CD4-positive, alpha-beta T cell treated with Interleukin-15 for 4 hours (primary cell): ENCODE measurements around the gene DVL1.

Experiments used
- DNase-seq: peaks from one replicate; pipeline ENCODE4 v3.0.0-alpha.2; 2020; ENCODE audit warnings: low spot score

Gene DVL1

DNA sequence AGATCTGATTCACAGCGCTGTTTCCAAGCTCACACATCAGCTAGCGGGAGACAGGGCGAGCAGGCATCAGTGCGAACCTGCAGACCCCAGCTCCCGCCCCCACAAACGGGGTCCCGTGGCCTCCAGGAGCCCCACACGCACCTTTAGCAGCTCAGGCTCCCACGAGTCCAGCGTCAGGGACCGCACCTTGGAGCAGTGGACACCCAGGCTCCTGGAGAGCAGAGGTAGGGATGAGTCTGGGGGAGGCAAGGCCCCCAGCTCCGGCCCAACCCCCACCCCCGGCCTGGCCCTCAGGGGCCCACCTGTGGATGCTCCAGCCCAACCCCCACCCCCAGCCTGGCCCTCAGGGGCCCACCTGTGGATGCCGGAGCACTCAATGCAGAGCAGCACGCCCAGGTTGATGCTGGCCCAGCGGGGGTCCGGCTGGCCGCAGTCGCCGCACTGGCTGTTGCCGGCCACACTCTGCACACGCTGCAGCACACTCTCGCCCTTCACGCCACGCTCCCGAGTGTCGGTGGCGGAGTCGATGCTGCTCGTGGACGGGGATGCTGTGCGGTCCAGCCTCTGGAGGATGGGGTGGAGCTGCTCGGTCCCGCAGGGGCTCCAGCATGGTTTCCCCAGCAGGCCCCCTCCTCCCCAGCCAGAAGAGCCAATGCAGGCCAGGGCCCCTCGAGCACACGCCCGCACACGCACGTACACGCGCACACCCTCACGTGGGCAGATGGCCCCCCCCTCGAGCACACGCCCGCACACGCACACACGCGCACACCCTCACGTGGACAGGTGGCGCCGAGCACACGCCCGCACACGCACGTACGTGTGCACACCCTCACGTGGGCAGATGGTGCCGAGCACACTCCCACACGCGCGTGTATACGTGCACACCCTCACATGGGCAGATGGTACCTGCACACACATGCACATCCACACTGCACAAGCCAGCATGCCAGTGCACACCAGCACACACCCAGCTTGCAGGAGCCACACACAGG is 52.9 kb downstream of the DVL1 start:
- no peak for DNase-seq

DNA sequence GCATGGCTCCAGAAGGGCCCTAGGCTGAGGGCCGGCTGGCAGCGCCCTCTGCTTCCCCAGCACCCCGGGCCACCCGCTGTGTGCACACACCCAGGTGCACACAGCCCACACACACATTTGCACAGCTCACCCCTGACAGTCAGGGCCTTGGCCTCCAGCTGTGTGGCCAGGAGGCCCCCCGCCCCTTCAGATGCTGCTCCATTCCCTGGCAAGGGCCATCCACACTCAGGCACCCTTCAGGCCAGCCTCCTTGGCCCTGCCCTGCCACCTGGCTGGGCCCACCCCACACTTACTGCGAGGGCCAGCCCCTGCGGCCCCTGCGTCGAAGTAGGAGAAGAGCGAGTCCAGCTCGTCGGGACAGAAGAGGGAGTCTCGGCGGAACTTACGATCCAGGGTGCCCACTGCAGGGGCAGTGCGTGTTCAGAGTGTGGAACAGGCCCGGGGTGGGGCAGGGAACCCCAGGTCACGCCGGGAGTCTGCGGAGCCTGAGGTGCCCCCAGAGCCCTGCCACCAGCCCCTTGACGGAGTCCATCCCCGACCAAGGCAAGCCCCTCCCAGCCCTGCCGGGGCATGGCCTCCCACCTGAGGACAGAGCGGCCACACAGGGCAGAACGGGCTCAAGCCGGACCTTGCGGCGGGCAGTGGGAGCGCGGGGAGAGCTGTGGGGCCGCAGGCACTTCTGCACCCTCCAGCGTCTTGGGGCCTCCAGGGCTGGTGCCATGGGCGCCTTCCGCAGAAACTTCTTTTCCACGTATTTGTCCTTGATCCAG is 53.9 kb downstream of the DVL1 start:
- no peak for DNase-seq

DNA sequence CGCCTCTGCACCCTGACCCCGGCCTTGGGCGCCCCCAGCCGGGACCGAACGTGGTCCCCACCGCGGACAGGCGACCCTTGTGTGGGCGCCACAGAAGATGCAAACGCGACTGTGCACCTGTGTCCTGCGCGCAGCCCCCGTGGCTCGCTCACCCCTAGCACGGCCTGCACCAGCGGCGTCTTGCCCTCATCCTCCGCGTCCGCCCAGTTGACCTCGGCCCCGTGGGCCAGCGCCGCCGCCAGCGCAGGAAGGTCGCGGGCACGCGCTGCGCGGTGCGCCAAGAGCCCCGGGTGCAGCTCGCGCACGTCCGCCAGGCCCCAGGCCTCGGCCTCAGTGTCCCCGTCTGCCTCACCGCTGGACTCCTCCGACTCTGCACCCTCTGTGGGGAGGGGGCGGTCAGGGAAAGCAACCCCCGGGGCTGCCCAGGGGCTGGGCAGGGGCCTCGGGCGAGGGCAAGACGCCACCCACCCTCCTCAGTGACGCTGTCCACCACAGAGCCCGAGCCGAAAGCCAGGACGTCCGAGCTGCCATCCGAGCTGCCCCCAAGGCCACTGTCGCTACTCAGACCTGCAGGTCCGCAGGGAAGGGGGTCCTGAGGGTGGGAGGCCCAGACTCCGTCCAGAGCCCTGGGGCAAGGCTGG is 54.8 kb downstream of the DVL1 start:
- no peak for DNase-seq

DNA sequence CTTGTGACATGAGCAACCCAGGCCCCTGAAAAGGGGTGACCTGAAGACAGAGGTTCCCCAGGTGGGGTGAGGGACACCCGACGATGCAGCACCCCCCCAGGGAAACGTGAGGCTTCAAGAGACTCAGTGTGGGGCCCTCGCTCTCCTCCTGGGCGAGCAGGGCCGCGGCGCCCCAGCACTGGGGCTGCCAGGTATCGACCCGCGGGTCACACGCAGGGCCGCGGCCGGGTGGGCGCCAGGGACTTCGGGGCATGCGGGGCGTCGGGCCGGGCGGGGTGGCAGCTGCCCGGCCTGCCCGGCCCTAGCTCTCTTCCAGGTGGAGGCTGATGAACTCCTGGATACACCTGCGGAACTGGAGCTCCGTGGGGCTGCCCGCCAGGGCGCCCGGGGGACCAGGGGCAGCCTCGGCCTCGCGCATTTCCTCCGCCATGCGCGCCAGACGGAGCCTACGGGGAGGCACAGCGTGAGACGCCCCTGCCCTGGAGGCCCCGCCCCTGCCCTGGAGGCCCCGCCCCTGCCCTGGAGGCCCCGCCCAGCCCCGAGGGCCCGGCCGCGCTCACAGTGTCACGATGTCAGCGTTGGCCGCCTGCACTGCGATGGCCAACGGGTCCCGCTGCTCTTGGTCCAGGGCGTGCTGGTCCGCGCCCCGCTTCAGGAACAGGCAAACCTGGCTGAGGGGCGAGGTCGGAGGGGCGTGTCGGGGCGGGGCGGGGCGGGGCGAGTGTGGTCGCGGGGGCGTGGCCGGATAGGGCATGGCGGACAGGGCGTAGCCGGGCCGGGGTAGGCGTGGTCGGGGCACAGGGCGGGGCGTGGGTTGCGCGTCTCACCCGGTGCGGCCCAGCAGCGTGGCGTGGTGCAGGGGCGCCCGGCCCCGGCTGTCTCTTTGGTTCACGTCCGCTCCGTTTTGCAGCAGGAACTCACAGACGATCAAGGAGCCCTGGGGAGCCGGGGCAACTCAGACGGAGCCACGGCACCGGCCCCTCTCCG is 55.7 kb downstream of the DVL1 start:
- no peak for DNase-seq

DNA sequence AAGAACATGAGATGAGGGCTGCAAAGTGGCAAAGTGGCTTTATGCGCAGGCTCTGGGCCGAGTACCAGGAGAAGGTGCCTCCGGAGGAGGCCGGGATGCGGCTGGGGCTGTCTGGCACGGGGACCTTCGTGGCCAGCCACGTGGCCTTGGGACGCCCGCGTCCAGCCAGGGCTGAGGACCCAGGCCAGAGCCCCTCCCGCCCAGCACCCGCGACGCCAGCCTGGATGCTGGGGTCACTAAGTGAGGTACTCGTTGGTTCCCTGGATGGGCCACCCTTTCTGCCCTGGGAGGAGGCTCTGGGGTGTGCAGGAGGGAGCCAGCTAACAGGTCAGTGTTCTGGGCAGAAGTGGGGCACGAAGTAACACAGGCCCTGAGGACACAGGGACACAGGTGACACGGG is 56.4 kb downstream of the DVL1 start:
- no peak for DNase-seq

DNA sequence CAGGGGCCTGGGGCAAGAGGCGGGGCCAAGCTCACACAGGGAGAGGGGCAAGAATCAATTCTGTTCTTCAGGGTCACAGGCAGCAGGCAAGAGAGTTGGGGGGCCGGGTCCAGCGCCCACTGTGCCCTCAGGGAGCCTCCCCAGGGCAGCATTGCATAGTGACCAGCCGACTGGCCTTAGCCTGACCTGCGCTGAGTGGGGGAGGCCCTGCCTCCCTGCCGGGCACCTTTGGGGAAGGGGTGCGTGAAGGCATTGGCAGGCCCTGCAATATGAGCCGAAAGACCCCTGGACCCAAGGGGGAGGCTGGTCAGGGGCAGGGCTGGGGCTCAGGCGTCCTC is 56.8 kb downstream of the DVL1 start:
- no peak for DNase-seq

DNA sequence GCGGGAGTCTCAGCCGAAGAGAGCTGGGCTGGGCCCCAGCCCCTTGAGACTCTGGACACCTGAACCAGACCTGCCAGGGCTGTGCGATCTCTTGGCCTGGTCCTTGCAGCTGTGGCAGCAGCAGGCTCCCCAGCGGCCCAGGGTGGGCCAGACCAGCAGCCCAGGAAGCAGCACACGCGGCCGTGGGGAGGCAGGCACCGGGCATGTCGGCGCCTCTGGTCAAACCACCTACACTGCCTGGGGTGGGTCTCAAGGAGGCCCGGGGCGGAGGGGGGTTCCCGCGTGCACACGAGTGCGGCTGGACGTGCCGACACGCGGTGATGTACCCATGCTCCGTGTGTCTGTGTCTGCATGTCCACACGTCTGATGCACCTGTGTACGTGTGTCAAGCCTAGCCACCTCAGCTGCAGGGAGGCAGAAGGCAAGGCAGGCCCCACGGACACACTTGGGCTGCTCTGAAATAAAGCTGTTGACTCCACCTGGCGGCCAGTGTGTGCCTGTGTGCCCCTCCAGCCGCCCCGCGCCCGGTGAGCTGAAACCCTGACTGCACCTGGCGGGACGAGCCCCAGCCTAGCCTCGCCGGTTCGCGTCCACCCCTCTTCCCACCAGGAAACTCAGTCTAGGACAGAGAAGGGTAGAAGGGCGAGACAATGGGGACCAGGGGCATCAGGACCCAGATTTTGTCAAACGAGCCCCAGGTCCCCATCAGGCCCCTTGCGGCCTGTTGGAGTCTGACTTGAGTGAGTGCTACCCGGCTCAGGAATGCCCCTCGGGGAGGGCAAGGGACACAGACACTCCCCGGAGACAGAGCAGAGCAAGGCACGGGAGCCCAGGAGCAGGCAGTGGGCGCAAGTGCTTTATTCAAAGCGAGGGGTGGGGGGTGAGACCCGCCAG is 57.4 kb downstream of the DVL1 start:
- peak; percentile 69 for DNase-seq

DNA sequence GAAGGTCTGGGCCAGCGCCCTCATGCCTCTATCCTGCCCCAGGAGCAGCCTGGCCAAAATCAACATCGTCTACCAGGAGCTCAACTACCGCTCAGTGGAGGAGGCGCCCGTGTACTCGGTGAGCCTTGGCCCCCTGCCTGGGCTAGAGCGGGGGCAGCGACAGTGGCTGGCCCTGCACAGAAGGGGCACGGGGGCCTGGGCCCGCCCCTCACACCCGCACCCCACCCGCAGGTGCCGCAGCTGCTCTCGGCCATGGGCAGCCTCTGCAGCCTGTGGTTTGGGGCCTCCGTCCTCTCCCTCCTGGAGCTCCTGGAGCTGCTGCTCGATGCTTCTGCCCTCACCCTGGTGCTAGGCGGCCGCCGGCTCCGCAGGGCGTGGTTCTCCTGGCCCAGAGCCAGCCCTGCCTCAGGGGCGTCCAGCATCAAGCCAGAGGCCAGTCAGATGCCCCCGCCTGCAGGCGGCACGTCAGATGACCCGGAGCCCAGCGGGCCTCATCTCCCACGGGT is 58.1 kb downstream of the DVL1 start:
- DNase-seq, result no peak

DNA sequence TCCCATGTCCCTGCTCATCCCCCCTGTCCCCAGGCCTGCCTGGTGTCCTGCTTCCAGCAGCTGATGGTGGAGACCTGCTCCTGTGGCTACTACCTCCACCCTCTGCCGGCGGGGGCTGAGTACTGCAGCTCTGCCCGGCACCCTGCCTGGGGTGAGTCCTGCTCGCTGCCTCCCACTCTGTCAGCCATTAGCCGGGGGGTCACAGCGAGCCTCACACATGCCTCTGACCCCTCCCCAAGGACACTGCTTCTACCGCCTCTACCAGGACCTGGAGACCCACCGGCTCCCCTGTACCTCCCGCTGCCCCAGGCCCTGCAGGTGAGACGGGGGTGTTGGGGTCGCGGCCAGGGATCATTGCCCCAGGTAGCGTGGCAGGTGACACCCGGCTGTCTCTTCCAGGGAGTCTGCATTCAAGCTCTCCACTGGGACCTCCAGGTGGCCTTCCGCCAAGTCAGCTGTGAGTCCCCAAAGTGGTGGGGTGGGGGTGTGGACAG is 58.9 kb downstream of the DVL1 start:
- DNase-seq, result peak; percentile 74

DNA sequence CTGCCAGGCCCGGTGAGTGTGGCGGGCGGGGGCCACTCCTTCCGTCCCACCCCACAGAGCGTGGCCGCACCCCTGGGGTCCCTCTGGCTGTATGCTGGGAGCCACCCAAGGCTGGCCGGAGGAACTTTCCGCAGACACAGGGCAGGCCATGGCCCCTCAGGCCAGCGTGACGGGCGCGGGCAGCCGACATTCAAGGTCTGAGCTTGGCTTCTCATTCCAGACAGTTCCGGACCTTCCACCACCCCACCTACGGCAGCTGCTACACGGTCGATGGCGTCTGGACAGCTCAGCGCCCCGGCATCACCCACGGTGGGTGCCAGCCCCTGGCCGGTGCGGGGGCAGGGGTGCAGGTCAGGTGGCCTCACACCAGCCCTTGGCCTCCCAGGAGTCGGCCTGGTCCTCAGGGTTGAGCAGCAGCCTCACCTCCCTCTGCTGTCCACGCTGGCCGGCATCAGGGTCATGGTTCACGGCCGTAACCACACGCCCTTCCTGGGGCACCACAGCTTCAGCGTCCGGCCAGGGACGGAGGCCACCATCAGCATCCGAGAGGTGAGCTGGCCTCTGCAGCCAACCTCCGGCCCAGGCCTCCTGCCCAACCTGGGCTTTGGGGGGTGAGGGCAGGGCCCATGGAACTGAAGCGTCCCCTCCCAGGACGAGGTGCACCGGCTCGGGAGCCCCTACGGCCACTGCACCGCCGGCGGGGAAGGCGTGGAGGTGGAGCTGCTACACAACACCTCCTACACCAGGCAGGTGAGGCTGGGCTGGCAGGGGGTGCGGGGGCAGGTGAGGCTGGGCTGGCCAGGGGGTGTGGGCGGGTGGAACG is 61.7 kb downstream of the DVL1 start:
- no peak for DNase-seq

DNA sequence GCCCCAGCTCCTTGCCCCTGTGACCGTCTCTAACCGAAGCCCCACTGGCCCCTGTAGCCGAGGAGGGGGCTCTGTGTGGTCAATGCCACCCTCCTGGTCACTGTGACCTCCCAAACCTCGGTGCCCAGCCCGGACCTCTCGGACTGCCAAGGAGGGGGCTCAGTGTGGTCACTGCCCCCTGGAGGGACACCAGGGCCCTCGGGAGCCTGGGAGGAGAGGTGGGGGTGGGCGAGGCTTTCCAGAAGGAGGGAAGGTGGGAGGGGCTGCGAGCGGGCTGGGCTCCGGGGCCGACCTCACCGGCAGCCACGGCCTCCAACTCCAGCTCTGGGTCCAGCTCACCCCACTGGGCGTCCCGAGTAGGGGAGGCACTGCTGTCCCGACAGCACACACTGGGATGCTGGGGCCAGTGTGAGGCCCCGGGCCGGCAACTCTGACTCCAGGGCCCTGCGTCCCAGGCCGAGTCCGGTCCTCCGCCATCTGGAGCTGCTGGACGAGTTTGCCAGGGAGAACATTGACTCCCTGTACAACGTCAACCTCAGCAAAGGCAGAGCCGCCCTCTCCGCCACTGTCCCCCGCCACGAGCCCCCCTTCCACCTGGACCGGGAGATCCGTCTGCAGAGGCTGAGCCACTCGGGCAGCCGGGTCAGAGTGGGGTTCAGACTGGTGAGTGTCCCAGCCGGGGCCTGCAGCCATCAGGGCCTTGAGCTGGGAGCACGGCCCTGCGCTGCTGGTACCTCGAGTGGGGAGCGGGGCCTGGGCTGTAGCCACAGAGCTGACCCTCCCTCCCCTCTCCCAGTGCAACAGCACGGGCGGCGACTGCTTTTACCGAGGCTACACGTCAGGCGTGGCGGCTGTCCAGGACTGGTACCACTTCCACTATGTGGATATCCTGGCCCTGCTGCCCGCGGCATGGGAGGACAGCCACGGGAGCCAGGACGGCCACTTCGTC is 62.6 kb downstream of the DVL1 start:
- no peak for DNase-seq

DNA sequence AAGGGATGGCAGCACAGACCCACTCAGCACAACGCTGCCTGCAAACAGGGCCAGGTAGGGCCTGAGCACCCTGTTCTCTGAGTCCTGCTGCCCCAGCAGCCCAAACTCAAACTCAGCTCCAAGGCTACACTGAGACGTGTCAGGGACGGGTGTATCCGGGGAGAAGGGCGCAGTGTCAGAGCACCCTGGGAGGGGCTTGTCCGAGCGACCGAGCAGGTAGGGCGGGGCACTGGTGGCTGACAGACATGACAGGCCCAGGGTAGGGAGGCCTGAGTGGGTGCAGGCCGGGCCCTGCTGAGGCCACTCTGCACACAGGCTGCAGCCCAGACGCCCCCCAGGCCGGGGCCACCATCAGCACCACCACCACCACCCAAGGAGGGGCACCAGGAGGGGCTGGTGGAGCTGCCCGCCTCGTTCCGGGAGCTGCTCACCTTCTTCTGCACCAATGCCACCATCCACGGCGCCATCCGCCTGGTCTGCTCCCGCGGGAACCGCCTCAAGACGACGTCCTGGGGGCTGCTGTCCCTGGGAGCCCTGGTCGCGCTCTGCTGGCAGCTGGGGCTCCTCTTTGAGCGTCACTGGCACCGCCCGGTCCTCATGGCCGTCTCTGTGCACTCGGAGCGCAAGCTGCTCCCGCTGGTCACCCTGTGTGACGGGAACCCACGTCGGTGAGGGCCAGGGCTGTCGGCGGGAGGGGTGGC is 63.5 kb downstream of the DVL1 start:
- no peak for DNase-seq
